ENCODE results near the gene ZNF587B. TPM values are rescaled to one million over a fixed set of nuclear protein-coding genes. Genes with fewer than 3 reads are reported as not detected.

The ZNF587B gene
- total RNA-seq (2011; cell fraction: chromatin; rRNA removed; ENCODE audit: low replicate concordance) = 74.5 and 127 TPM in 2 replicates
- total RNA-seq (2011; cell fraction: nucleolus; rRNA removed) = 50.5 and 52.2 TPM in 2 replicates
- 90.6 and 144 TPM in 2 replicates for total RNA-seq (2011; cell fraction: nucleoplasm; rRNA removed)
- 24.7 and 28.9 TPM in 2 replicates for total RNA-seq (2014; rRNA removed)
- 37.5 and 43.1 TPM in 2 replicates for total RNA-seq (2014; rRNA removed; fragmentation: Illumina TruSeq; extraction: Trizol)
- 37.0 and 37.1 TPM in 2 replicates for total RNA-seq (2015; rRNA removed; fragmentation: Illumina TruSeq; extraction: Trizol)
- total RNA-seq (2021) = 23.2 and 28.6 TPM in 2 replicates
- 14.4 and 17.9 TPM in 2 replicates for polyA plus RNA-seq (2011; rRNA removed)
- 5.0 and 8.1 TPM in 2 replicates for polyA plus RNA-seq (2011; cell fraction: cytosol; rRNA removed)
- 21.1 and 24.4 TPM in 2 replicates for polyA plus RNA-seq (2011; cell fraction: nucleus; rRNA removed)
- 8.0 and 9.2 TPM in 2 replicates for polyA plus RNA-seq (2012)
- 14.3 and 17.1 TPM in 2 replicates for polyA plus RNA-seq (2014; fragmentation: Illumina TruSeq; extraction: Trizol)
- polyA plus RNA-seq (2014; fragmentation: Nextera tagmentation; extraction: Ambion mirVana) = 1 to 10 TPM; 7.4 to 8.8 TPM
- polyA plus RNA-seq (2014; rRNA removed) = 14.2 and 20.8 TPM in 2 replicates
- polyA minus RNA-seq (2011; rRNA and poly(A)+ RNA removed) = 45.7 and 51.1 TPM in 2 replicates
- polyA minus RNA-seq (2011; cell fraction: cytosol; rRNA and poly(A)+ RNA removed) = 9.9 and 22.2 TPM in 2 replicates
- 13.6 and 21.4 TPM in 2 replicates for polyA minus RNA-seq (2011; cell fraction: nucleus; rRNA and poly(A)+ RNA removed)
- percentile 90 among the genes with signal in this experiment for Bru-seq, nascent RNA
- BruChase-seq, experiment 1, labeled RNA remaining after a 2-hour chase = percentile 96 among the genes with signal in this experiment
- percentile 94 among the genes with signal in this experiment for BruChase-seq, experiment 2, labeled RNA remaining after a 6-hour chase
- long read RNA-seq, experiment 1, partial matches to known transcripts = 0 of 24 reads
- long read RNA-seq, experiment 1, other reads (novel, unspliced or antisense) = 20 of 24 reads
- long read RNA-seq, experiment 2, partial matches to known transcripts = 0 of 6 reads
- long read RNA-seq, experiment 2, other reads (novel, unspliced or antisense) = 6 of 6 reads
- long read RNA-seq, experiment 3, partial matches to known transcripts = 0 of 3 reads
- long read RNA-seq, experiment 3, other reads (novel, unspliced or antisense) = 0 of 3 reads

- no peak within 1 kb of the TSS for H3K9ac ChIP-seq (ENCODE audit: insufficient read depth in 1 of 2, low read depth in 2 of 2, low read length in 2 of 2)
- intact Hi-C loops (cut with micrococcal nuclease) = no loop called here
- peaks cover 3% of the 10 kb centered on the region; the same call in 1 of the 2 replicates for H4K20me1 ChIP-seq (replicated peaks; ENCODE audit: control insufficient read depth, insufficient read depth, low read length)
- no peaks in the 10 kb centered on the region; the same call in 1 of the 2 replicates for H3K9me3 ChIP-seq (replicated peaks; ENCODE audit: control insufficient read depth, insufficient read depth, low read depth, low read length)
- ATAC-seq (peak; percentile 94), FAIRE-seq (peak; percentile 67), DNase-seq (ENCODE audit: extremely low read depth in 1 of 4, low spot score in 3 of 4) (peak; percentile 27 to 61 (median 34))
- peaks cover 38% of the 10 kb centered on the region; the same call in 2 of the 3 replicates for H3K36me3 ChIP-seq (ENCODE audit: control insufficient read depth, insufficient read depth, low read length)
- ChIA-PET CTCF (ENCODE audit: low intra/inter-chr PET ratio) (interaction anchor here (0.6 kb wide), 1 partner anchor 365 kb away, joined by 3 read pairs; no protein-coding TSS in a partner anchor), POLR2A (interaction anchor here (0.5 to 0.6 kb wide), 2 partner anchors 60 to 689 kb away, joined by 3 read pairs; partner anchors contain the start of gene ZBTB45)
- no peak within 1 kb of the TSS for H3K4me2 ChIP-seq (ENCODE audit: insufficient read depth, low read length)
- no peak within 1 kb of the TSS for H2AFZ ChIP-seq (ENCODE audit: low read depth, low read length)
- H3K4me1 ChIP-seq (replicated peaks in 1 of 2; ENCODE audit: control insufficient read depth in 2 of 2, insufficient read depth in 2 of 2, low read length in 2 of 2) = peaks cover 0 to 5% of the 10 kb centered on the region in 2 experiments; a peak in 2 of 5 replicates
- no peaks in the 10 kb centered on the region for H3K27me3 ChIP-seq (ENCODE audit: control insufficient read depth in 2 of 2, insufficient read depth in 2 of 2, low read length in 2 of 2)
- H3K27ac ChIP-seq (ENCODE audit: extremely low read depth, low read depth, low read length) = no peak within 1 kb of the TSS
- in situ Hi-C loops (cut with MboI) = no loop called here
- BruUV-seq (replicated peaks) = no TSS peak
- peaks cover 66% of the 10 kb centered on the region for H3K79me2 ChIP-seq (ENCODE audit: control insufficient read depth, insufficient read depth, low read length)
- no peaks in the 10 kb centered on the region for H3K9me1 ChIP-seq (ENCODE audit: control insufficient read depth, insufficient read depth, low read length)
- 77% methylated on average over 17 of the region's 22 CpGs for WGBS (ENCODE audit: insufficient coverage, low coverage, missing lambda C conversion rate)
- H3K4me3 ChIP-seq = no peak within 1 kb of the TSS
- TF ChIP-seq RAD21 (CRISPR knock-in tag; conservative IDR thresholded peaks at IDR 0.05 in 1 of 2, IDR thresholded peaks at IDR 0.05 in 1 of 2) (peak in 1 of 2 experiments; percentile 56; a peak in 2 of 4 replicates), CHD1 (IDR thresholded peaks at IDR 0.05; ENCODE audit: low read length) (no peak), ZNF316 (IDR thresholded peaks at IDR 0.05) (peak; percentile 35), GABPB1 (CRISPR knock-in tag; IDR thresholded peaks at IDR 0.05) (peak; percentile 60; the same call in 1 of the 2 replicates), TCF3 (CRISPR knock-in tag; IDR thresholded peaks at IDR 0.05) (no peak), ZNF143 (CRISPR knock-in tag; IDR thresholded peaks at IDR 0.05) (peak; percentile 63; the same call in 1 of the 2 replicates), SMARCA4 (IDR thresholded peaks at IDR 0.05) (no peak), E2F6 (IDR thresholded peaks at IDR 0.05; ENCODE audit: borderline replicate concordance in 1 of 2, extremely low read depth in 1 of 2, insufficient read depth in 1 of 2, insufficient read length in 1 of 2, low read depth in 1 of 2, low read length in 1 of 2, poor library complexity in 1 of 2, severe bottlenecking in 1 of 2) (peak in 1 of 2 experiments; percentile 26), RBM25 (IDR thresholded peaks at IDR 0.05; ENCODE audit: low read depth, low read length, severe bottlenecking) (no peak), ETV5 (CRISPR knock-in tag; IDR thresholded peaks at IDR 0.05; ENCODE audit: low read depth) (0 out of 2 replicates have a peak, but pooled peaks have one; percentile 43), NFRKB (IDR thresholded peaks at IDR 0.05; ENCODE audit: low read depth) (no peak), AFF4 (CRISPR knock-in tag; IDR thresholded peaks at IDR 0.05) (no peak)
These were observed at the start of gene ZNF587B for GRCh38 chr19:57830071-57830602. ZNF587B (plus strand) TSS chr19:57830299; CDS start chr19:57830529, 230 bp downstream.
